BJ (cell line): ENCODE results near the gene KIAA1328. TPM values are rescaled to one million over a fixed set of nuclear protein-coding genes. Genes with fewer than 3 reads are reported as not detected.

Experiments
- CTCF ChIA-PET: fragments of 350-600 bp; formaldehyde crosslinking; extraction: SDS; loops from one replicate; lab custom pipeline; 2021; ENCODE audit warnings: antibody characterized with exemption, inconsistent platforms; lab: Yijun Ruan, JAX
- POLR2A ChIA-PET: fragments of 300-600 bp; sonication (Branson Sonifier 250); formaldehyde crosslinking; extraction: SDS; loops from one replicate; lab custom pipeline; 2021; ENCODE audit warnings: antibody characterized with exemption; lab: Charles Lee
- DNase-seq: peaks from one replicate; pipeline ENCODE4 v3.0.0-alpha.2; 2011; ENCODE audit warnings: low read depth
- H3K27me3 ChIP-seq: 2 replicates; pipeline ENCODE4 v1.6.0; 2011; ENCODE audit warnings: low read length; ENCODE audit not compliant: control insufficient read depth, insufficient read depth
- H3K36me3 ChIP-seq: 2 replicates; pipeline ENCODE4 v1.5.1; 2011; ENCODE audit warnings: low read length; ENCODE audit not compliant: control insufficient read depth, insufficient read depth
- H3K4me3 ChIP-seq: 2 replicates; pipeline ENCODE4 v1.5.1; 2011; ENCODE audit warnings: low read depth, mild to moderate bottlenecking, control low read depth, low read length
- polyA plus RNA-seq: library from polyadenylated mRNA; depleted of rRNA; stranded (reverse); fragments of >200 nt; gene quantifications from 2 replicates; pipeline ENCODE4 v1.2.3, GENCODE V29; 2011
- TF ChIP-seq, protein P1 (sequence below): IDR thresholded peaks from 2 replicates; pipeline ENCODE4 v1.5.1; 2011; ENCODE audit warnings: low read depth, mild to moderate bottlenecking, control low read depth, inconsistent platforms, low read length, moderate library complexity; ENCODE audit not compliant: insufficient read depth

The KIAA1328 gene
- polyA plus RNA-seq, 1 experiment = 2.2 TPM

DNA sequence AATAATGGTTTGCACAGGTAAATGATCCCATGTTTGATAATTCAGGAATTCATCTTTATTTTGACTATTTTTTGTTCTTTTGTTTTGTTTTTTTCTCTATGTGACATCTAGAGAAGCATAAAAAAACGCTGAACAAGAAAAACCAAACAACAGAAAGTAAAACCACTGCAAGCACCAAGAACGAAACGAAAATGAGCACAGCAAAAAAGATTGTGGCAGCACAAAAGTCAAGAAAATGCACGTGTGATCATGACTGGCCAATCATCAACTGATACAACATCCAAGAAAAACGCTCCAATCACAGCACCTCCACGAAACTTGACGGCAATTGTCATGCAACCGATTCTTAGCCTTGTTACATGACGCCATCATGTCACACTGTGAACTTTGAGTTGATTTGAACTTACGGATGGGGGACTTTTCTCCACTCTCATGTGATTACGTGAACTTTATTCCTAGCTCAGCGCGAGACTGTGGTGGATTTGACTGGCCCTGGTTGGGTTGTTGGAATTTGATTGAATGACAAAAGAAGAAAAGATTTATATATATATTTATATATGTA, 417.9 kb downstream of the KIAA1328 start:
- peaks cover 3% of the 10 kb centered on the region for H3K27me3 ChIP-seq
- H3K4me3 ChIP-seq = no peak overlapping the region
- ChIA-PET POLR2A (no interaction called here), CTCF (no interaction called here)
- H3K36me3 ChIP-seq = no peaks in the 10 kb centered on the region
- TF ChIP-seq, protein P1, sequence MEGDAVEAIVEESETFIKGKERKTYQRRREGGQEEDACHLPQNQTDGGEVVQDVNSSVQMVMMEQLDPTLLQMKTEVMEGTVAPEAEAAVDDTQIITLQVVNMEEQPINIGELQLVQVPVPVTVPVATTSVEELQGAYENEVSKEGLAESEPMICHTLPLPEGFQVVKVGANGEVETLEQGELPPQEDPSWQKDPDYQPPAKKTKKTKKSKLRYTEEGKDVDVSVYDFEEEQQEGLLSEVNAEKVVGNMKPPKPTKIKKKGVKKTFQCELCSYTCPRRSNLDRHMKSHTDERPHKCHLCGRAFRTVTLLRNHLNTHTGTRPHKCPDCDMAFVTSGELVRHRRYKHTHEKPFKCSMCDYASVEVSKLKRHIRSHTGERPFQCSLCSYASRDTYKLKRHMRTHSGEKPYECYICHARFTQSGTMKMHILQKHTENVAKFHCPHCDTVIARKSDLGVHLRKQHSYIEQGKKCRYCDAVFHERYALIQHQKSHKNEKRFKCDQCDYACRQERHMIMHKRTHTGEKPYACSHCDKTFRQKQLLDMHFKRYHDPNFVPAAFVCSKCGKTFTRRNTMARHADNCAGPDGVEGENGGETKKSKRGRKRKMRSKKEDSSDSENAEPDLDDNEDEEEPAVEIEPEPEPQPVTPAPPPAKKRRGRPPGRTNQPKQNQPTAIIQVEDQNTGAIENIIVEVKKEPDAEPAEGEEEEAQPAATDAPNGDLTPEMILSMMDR = no peak
- DNase-seq = no peak

DNA sequence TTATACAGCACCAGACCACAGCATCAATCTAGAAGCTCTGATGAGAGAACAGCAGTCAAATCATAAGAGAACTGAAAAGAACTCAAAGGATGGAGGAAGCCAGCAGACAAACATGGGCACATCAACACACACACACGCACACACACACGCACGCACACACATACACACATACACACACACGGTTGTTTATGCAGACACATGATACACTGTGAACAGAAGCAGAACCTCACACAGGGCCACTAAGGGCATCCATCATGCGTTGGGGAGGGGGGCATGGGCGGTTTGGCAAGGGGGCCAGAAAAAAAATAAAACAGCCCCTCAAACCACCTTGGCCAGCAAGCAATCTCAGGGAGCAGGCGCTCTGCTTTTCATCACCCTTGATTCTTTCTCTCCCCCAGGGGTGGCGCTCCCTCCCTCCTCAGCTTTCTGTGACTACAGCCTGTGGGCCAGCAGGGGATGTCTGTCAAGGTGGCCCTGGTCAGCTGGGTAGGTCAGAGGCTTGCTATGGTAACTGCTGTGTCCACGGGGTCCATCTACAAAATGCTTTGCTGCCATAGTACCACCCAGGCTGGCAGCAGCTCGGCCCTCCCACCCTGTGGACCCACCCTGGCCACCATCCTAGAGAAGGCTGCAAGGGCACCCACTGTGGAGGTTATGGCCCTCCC, 418.7 kb downstream of the KIAA1328 start:
- ChIA-PET CTCF (no interaction called here), POLR2A (no interaction called here)
- TF ChIP-seq, protein P1 = no peak
- Histone ChIP-seq H3K4me3 (no peak overlapping the region), H3K27me3 (peaks cover 3% of the 10 kb centered on the region), H3K36me3 (no peaks in the 10 kb centered on the region)
- no peak for DNase-seq

DNA sequence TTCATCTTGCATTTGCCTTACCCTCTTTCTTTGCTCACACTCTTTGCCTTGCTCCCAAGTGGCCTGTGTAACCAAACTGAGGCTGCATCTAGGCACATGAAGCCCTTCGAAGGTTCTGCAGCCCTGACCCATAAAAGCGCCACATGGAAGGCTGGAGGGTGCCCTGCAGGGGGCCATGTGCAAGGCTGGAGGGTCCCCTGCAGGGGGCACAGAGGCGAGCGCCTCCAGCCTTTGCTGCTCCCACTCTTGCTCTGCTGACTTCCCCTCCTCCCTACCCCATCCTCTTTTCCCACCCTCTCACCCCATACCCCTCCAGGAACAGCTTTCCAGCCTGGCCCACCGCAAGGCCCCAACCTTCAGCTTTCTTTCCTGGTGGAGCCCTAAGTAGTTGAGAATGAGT, 419.4 kb downstream of the KIAA1328 start:
- DNase-seq = no peak
- TF ChIP-seq, protein P1 = no peak
- ChIA-PET CTCF (no interaction called here), POLR2A (no interaction called here)
- Histone ChIP-seq H3K27me3 (peaks cover 10% of the 10 kb centered on the region), H3K4me3 (no peak overlapping the region), H3K36me3 (no peaks in the 10 kb centered on the region)

DNA sequence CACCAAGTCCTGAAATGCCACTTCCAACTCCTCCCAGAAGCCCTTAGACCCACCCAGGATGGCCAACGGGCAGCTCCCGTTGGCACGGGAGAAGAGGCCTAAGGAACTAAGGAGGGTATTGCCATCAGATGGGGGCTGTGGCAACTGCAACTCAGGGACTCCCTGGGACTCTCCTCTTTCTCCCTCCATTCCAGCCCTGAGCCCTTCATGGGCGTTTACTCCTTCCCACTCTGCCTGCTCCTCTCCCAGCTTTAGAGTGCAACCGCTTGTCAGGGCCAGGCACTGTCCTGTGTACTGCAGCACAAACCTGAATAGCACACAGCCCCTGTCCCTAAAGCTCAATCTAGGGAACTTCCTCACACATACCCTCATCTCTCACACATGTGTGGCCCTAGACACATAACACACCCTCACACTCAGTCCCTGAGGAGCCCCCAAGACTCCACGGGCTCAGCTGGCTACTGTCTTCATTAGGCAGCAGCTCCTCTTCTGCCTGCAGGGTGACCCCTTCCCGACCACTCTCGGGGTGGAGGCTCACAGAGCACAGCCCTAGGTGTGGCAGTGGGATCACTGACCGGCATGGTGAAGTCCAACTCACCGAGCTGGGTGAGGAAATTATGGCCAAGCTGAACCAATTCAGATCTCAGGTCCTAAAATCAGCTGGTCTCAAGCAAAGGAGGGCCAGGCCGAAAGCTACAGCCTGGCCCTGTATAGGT, 420.4 kb downstream of the KIAA1328 start:
- peaks cover 11% of the 10 kb centered on the region for H3K27me3 ChIP-seq
- DNase-seq = no peak
- no peaks in the 10 kb centered on the region for H3K36me3 ChIP-seq
- POLR2A ChIA-PET = no interaction called here
- CTCF ChIA-PET = no interaction called here
- H3K4me3 ChIP-seq = no peak overlapping the region
- TF ChIP-seq, protein P1 = no peak

DNA sequence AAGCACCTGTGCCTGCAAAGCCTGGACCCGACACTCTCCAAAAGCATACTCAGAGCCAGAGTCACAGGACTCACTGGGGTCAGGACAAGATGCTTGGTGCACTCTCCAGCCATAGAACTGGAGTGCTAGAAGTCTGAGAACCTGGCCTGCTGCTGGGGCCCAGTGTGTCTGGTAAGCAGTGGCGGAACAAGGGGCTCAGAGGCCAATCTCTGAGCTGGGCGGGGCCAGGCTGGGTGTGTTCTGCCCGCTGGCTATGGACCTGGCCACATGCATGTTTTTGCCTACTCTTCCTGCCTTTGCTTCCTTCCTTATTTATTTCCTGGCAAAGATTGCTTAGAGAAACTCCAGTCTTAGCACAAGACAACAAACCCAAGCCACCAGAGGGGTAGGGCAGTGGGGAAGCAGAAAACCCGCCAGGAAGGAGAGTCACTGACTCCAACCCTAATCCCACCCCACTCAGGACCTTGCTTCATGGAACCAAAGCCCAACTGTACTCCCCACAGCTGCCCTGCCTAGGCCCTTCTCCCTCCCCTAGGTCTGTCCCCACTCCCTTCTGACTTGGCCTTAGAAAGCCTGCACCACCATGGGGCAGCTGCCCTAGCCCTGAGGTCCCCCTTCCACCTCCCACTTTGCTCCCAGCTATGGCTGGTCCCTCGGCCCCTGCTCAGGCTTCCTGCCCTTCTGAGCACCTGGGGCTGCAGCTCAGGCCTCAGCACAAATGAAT, 421.1 kb downstream of the KIAA1328 start:
- DNase-seq = no peak
- CTCF ChIA-PET = no interaction called here
- POLR2A ChIA-PET = no interaction called here
- TF ChIP-seq, protein P1 = no peak
- H3K4me3 ChIP-seq = no peak overlapping the region
- no peaks in the 10 kb centered on the region for H3K36me3 ChIP-seq
- H3K27me3 ChIP-seq = peaks cover 17% of the 10 kb centered on the region
